ENCODE measurements around the gene ZBTB44.

DNA sequence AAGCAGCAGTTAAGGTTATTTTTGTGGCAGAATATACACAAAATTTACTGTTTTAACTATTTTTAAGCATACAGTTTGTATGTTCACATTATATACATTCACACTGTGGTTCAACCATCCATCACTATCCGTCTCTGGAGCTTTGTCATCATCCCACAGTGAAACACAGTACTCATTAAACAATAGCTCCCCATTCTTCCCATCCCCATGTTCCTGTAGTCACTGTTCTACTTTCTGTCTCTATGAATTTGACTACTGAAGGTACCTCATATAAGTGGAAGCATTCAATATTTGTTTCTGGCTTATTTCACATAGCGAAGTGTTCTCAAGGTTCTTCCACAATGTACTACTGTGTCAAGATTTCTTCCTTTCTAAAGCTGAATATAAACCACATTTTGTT lies 32.6 kb downstream of the ZBTB44 start:
- TF ChIP-seq, protein P1, sequence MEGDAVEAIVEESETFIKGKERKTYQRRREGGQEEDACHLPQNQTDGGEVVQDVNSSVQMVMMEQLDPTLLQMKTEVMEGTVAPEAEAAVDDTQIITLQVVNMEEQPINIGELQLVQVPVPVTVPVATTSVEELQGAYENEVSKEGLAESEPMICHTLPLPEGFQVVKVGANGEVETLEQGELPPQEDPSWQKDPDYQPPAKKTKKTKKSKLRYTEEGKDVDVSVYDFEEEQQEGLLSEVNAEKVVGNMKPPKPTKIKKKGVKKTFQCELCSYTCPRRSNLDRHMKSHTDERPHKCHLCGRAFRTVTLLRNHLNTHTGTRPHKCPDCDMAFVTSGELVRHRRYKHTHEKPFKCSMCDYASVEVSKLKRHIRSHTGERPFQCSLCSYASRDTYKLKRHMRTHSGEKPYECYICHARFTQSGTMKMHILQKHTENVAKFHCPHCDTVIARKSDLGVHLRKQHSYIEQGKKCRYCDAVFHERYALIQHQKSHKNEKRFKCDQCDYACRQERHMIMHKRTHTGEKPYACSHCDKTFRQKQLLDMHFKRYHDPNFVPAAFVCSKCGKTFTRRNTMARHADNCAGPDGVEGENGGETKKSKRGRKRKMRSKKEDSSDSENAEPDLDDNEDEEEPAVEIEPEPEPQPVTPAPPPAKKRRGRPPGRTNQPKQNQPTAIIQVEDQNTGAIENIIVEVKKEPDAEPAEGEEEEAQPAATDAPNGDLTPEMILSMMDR (IDR thresholded peaks at IDR 0.05): no peak
- TF ChIP-seq POLR2A (IDR thresholded peaks at IDR 0.05): no peak

All from body of pancreas (tissue), 4 donors.